ENCODE data around the gene DLG5.

GRCh38 chr10:77763453-77764430 lies 162.8 kb downstream of the DLG5 start:
- no peak for TF ChIP-seq CTCF (IDR thresholded peaks at IDR 0.05; ENCODE audit: insufficient read depth, low read depth, low read length)
- TF ChIP-seq EZH2 (IDR thresholded peaks at IDR 0.05; ENCODE audit: insufficient read depth, low read length) = no peak

Data from astrocyte (in vitro differentiated cells and primary cell).